Activated gamma-delta T cell treated with anti-CD3 and anti-CD28 coated beads, Interleukin-2, amount 50 U/mL, for 16 hours (primary cell): Measurements from ENCODE around the gene HNF4A.
A peak's percentile ranks its signal among the peaks of the same experiment; 100 is the strongest.
"Not testable (repeated sequence)": the region's sequence is repeated elsewhere in the genome, so short reads cannot be mapped to it uniquely, and the experiment has no call there.

Experiments
- DNase-seq: peaks from one replicate; pipeline ENCODE4 v3.0.0-alpha.2; 2020; ENCODE audit warnings: low read depth

Gene HNF4A

DNA sequence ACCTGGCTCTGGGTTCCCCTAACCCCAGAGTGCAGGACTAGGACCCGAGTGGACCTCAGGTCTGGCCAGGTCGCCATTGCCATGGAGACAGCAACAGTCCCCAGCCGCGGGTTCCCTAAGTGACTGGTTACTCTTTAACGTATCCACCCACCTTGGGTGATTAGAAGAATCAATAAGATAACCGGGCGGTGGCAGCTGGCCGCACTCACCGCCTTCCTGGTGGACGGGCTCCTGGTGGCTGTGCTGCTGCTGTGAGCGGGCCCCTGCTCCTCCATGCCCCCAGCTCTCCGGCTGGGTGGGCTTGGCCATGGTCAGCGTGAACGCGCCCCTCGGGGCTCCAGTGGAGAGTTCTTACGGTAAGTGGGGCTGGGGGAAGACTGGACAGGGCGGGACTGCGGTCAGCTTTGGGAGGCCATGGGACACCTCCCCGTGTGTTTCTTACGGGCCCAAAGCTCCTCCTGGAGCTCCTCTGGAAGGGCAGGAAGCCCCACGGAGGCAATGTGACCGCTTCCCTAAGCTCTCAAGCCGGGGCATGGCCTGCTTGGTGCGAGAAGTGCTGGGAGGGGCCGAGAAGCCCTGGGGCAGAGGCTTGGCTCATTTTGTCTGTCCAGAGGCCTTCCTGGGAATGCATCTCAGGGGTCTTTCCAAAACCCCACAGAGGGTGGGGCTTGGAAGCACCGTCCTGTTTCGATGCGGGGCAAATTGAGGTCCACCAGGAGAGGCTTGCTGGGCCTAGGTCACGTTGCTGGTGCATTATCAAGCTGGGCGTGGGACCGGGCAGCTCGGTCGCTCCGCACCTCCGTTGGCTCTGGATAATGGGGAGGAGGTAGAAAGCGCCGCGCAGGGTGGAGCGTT, at the start of gene HNF4A:
HNF4A (plus strand) TSS at position 202 of the 855 bp plus-strand sequence; CDS start at position 308, 106 bp downstream.
- no peak for DNase-seq

DNA sequence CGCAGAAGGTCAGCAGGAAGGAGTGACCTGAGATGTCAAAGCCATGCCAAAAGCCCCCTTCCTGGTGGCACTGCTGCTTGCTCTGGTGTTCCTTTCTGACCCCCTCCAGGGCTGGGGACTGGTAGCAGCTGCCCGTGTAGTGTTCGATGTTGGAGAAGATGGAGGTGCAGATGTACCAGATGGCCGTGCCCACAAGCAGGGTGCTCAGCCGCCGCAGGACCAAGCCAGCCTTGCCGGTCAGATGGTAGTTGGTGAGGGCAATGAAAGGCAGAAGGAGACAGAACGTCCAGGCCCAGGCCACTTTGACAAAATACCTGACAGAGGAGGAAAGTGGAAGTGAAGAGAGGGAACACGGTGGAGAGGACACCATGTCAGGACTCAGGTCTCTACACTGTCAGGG, 48.6 kb upstream of the HNF4A start:
- DNase-seq: no peak

DNA sequence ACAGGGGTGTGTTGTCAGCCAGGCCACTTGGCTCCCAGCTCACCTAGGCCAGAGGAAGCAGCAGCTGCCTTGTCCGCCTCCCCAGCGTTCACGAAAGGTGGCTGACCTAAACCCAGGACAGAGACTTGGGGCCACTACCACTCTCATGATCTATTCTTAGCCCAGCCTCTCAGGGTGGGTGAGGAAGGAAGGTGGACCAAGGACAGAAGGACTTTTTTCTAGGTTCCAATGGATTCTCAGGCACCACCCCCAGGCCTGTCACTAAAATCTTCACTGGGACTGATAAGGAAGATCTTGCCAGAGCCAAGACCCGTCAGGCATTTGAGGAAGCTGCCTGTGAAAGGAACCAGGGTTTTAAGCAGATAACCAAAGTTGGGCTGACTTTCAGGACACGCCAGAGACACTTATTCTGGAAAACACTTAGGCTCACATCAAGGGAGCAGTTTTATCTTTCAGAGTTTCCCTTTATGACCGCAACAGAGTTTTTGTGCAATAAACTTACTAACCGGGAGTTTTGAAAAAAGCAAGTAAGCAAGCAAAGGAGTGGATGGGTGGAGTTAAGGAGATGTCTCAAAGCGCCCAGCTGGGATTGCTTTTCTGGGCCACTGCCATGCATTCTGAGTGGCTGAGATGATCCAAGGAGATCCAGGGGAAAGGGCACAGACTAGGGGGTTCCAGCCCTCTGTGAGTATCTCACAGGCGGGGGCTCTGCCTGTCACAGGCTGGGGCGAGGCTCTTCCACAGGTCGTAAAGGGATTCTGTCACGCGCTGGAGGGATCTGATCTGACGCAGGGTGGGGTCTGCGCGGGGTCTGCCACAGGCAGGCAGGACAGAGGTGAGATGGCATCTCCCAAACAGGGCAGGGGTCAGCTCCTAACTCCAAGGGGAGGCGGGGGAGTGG, 45.5 kb upstream of the HNF4A start:
- no peak for DNase-seq

DNA sequence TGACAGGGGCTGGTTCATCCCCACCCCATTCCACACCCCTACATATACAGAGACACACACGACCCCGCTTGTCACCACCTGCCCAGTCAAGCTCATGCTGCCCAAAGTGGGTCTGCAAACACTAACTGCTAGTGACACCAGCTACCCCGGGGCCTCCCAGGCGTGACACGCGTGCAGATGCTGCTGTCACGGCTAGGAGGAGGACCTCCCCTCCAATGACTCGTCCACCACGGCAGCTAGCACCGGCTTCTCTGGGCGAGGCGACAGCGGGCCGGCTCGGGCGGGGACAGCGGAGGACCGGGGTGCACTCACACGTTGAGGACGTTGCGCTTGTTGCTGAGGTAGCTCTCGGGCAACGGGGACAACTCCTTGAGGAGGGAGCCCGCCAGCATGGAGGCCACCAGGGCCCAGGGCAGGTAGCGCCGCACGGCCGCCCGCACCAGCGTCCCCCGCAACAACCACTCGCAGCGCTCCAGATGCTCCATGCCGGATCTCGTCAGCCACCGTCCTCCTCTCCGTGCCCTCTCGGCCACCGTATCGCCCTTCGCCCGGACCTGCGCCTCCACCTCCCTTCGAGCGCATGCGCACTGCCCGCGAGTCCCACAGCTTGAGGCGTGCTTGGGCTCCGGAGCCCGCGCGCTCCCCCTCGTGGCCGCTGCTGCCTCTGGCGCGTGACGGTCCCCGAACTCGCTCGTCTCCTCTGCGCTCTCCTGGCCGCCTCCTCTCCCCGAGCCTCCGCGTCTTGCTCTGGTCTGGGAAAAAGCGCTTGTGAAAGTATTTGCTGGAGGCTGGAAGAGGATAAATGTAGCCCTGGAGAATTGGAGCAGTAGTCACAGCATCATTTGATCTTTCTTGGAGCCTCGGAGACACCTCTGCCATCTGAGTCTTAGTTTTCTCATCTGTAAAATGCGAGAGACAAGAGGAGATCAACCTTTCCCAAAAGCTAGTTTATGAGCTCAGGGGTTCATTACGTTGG, 44.5 kb upstream of the HNF4A start, which contains the start of gene FITM2:
FITM2 (minus strand) TSS at position 539 of the 976 bp plus-strand sequence; CDS start at position 485, 54 bp downstream.
- peak; percentile 97 for DNase-seq

DNA sequence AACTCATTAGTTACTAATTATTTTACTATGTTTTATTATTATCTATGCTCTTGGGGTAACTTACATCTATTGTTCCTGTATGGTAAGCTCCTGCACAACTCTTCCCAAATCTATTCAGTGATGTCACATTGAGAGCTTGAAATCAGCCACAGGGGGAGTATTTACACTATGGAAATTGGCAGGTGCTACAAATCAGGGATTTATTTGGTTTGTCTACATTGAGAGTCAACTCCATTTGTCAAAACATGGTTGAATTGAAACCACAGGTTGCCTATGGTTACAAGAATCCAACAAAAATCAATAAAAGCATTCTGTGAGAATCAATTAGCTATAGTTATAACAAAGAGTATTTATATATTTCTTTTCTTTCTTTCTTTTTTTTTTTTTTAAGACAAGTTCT, 40.6 kb upstream of the HNF4A start:
- DNase-seq: no peak

DNA sequence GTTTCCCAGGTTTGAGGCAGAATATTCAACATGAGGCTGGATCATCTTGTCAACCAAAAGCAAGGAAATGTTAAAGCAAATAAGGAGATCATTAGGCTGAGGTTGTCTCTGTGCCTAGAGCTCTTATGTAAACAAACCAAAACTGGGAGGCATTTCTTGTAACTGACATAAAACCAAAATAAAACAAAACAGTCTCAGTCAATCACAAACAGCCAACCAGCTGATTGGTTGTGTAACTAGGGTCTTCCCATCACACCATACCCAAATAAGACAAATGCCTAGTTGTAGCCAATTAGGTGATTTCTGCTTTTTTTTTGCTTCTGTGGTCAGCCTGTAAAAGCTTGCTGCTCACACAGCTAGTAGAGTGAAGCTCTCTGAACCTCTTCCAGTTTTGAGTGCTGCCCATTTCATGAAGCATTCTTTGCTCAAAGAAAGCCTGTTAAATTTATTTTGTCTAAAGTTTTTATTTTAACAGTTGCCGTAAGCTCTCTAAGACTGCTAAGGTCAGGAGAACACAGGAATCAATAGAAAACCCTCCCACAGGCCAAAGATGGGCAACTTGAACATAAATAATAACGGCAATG, 35.6 kb upstream of the HNF4A start:
- DNase-seq: no peak

DNA sequence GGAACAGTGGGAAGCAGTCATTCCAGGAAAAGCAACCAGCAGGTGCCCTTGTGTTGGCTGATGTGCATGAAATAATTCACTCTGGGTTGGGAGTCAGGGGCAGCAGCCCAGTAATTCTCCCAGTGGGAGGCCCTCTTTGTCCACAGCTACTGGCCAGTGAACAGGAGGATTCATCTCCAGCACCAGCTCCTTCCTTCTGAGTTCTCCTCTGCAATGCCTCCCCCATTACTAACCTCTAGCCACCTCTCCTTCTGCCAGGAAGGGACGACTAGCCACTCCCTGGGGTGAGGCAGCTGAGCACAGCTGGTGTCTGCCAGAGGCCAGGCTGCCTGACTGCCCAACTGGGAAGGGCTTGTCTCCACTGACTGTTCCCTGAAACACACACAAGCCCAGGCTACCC, 31.2 kb upstream of the HNF4A start:
- DNase-seq: no peak

DNA sequence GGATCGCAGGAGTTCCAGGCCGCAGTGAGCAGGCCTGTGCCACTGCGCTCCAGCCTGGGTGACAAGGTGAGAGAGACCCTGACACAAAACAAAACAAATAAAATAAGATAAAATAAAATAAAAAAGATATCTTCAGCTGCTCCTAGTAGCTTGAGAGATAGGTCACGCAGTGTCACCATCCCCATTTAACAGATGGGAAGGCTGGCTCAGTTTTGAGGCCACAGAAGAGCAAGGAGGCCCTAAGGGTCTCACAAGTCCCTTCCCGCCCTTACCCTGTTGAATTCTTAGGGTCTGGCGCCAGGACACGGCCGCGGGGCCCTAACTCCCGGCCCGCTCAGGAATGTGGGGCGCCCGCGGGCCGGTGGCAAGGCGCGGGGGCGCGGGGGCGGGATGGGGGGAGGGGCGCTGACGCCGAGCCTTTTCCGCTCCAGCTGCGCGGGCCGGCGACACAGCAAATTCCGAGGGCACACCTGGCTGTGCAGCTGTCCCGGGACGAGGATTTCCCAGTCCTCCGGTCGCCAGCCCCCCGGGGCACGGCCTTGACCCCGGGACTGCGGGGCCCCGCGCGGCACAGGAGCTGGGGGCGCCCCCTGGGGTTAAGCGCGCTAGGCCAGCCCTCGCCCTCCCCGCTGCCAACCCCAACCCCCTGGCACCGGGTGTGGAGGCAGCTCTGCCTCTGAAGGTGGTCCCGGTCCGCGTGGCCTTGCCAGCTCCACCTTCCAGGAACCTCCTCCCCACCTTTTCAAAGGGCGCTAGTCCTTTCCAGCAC, 28.9 kb upstream of the HNF4A start:
- DNase-seq: no peak

DNA sequence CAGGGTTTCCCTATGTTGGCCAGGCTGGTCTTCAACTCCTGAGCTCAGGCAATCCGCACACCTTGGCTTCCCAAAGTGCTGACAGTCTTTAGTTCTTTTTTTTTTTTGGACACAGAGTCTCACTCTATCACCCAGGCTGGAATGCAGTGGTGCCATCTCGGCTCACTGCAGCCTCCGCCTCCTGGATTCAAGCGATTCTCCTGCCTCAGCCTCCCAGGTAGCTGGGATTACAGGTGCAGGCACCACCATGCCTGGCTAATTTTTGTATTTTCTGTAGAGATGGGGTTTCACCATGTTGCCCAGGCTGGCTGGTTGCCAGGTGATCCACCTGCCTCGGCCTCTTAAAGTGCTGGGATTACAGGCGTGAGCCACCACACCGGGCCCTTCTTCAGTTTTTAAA, 27.8 kb upstream of the HNF4A start:
- not testable (repeated sequence) for DNase-seq

DNA sequence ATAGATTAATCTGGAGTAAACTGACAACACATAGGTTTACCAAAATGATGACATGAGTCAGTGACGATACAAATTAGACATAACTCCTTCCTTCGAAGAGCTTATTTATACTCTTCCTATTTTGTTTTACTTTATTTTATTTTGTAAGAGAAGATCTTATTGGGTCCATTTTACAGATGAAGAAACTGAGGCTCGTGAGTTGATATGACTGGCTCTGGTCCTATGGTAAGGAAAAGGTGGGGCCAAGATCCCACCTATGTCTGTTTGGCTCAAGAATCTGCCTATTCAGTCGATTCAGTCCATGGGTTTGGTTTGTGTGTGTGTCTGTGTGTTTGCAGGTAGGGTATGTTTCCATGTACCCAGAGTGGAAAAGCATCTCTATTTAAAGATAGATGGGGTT, 27.1 kb upstream of the HNF4A start:
- DNase-seq: no peak

DNA sequence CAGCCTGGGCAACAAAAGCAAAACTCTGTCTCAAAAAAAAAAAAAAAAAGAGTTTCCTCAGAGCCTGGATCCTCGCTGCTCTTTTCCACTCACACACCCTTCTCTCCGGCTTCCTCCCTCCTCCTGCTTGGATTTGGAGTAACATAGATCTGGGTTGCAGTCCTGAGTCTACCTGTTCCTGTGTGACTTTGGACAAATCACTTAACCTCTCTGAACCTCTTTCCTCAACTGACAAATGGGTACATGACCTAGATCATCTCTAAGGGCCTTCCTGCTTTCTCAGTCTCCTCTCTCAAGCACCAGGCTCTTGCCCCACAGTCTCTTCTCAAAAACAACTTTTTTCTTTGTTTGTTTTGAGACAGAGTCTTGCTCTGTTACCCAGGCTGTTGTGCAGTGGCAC, 24.3 kb upstream of the HNF4A start:
- DNase-seq: no peak

DNA sequence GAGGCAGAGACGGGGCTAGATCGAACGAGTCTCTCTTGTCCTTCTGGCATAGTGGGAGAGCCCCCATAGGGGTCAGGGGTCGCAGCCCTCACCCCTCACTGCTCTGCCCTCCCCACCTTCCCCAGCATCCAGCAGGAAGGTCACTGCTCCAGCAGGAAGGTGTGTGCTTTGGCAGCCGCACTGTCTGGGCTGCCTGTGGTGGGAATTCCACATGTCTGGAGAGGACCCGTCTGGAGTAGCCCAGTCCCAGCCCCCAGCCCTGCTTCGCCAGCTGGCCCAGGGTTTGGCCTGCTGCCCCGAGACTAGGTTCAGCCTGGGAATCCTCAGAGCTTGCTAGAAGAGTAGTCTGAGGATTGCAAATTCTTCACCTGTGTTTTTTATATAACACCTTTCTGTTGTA, 21.2 kb upstream of the HNF4A start:
- DNase-seq: no peak

DNA sequence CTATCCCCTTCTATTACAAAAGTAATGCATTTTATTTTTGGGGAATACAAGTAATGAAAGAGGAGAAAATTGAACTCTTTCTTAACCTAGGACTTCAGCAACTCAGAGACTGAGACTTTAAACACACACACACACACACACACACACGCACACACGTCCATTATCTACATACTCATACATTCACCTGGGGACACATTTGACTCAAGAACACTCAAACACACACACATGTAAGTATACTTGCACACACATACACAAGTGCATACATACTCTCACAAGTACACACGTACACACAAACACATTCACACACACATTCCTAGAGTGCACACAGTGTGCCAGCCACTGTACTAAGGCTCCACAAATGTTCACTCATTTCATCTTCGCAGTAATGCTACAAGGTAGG, 20.8 kb upstream of the HNF4A start:
- DNase-seq: no peak

DNA sequence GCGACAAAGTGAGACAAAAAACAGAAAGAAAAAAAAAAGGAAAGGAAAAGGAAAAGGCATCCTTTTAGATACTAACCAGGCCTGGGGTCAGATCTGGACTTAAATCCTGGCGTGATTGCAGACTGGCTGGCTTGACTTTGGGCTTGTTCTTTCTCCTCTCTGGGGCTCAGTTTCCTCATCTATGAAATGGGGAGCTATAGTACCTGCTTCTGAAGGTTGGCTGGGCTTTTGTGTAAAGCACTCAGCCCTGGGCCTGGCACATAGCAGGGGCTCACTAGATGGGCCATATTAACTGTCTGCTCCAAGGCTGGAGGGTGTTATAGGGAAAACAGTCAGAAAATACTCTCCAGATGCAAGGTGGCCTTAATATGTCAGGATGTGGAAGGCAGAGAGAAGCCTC, 19.8 kb upstream of the HNF4A start:
- no peak for DNase-seq

DNA sequence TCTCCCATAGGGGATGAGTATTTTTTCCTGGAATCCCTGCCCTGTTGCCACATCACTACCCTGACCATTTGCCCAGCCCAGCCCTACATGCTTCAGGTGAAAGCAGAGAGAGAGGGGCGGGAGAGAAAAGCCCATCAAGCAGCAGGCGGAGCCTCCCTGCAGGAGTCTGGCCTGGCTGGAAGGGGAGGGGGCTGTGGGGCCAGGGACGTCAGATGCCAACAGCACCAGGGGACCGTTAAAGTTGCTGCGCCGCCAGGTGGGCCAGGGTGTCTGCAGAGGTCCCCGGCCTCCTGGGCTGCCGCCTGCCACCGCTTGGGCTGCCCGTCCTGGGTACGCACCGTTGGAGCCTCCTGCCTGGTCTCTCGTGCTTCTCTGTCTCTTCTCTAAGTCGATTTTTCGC, 19.4 kb upstream of the HNF4A start:
- no peak for DNase-seq

DNA sequence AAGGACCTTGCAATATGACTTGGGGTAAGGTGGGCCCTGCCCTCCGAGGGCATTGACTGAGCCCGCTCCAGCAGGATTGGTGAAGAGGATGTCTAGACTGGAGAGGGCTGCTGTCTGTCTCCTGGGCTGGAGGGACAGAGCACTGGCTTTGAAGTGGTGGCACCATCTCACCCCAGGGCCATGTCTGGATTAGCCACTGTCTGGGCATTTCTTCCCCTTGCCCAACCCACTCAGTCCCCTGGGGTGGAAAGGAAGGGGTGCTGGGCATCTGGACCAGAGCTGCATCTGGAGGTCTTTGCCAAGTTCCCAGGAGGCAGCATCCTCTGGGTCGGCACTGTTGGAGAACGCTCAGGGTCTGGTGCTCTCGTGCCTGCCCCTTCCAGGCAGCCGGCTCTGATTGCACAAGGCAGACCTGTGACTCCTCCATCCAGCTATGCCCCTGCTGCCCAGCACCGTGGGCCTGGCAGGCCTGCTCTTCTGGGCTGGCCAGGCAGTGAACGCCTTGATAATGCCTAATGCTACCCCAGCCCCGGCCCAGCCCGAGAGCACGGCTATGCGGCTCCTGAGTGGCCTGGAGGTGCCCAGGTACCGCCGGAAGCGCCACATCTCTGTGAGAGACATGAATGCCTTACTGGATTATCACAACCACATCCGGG, 18.6 kb upstream of the HNF4A start, which contains the start of gene R3HDML:
R3HDML (plus strand) TSS at position 319 of the 656 bp plus-strand sequence; CDS start at position 434, 115 bp downstream.
- no peak for DNase-seq

DNA sequence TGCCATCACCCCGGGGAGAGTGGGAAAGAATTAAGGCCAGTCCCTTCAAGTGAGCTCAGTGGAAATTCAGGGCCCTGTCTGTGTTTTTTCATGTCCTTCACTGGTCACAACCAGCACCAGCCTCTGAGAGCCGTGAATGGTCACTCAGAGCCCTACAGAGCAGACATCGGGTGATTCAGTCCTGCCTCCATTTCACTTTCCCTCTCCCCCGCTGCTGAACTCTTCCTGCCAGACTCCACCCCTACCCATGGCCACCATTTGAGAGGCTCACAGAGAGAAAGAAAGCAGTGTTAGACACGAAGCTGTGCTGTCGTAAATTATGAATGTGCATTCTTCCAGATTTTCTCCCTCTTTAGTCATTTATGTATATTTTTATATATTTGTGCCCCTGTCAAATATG, 13.3 kb upstream of the HNF4A start:
- DNase-seq: no peak

DNA sequence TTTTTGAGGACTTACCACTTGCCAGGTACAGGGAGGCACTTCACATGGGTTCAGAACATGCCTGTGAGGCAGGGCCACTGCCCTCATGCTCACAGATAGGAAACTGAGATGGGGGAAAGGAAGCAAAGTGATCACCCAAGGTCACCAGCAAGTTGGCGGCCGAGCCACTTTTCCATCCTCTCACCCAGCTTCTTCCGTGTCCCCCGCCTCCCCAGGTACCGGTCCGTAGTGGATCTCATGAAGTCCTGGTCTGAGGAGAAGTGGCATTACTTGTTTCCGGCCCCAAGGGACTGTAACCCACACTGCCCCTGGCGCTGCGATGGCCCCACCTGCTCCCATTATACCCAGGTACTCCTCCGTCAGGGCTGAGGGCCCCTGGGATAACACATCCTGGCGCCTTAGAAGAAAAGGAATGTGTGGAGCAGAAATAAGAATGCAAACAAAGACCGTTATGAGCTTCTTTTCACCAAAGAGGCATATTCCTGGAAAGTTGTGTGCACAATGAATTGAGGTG, 12.3 kb upstream of the HNF4A start:
- no peak for DNase-seq

DNA sequence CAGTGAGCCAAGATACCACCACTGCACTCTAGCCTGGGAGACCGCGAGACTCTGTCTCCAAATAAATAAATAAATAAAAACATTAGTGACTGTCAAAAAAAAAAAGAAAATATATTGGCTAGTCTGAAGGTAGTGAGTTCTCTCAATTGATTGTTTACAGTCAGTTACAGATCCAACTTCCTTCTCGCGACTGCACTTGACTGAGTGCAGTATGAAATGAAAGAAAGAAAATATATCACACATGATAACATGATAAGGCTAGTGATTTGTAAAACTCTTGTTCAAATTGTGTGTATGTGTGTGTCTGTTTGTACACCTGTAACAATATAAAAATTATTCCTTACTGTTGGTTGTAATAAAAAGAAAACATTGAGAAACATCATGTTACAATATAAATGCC, 10.8 kb upstream of the HNF4A start:
- no peak for DNase-seq

DNA sequence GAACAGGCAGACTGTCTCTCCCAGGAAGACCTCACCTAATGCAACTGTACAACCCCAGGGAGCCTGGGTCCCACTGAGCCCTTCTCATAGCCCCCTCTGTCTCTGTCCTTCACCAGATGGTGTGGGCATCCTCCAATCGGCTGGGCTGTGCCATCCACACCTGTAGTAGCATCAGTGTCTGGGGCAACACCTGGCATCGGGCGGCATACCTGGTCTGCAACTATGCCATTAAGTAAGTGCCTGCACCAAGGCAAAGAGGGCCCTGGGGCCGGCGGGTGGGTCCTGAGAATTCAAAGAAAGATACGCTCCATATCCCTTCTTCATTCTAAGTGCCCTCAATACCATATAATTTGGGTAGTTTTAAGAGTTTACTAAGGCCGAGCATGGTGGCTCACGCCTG, 10.4 kb upstream of the HNF4A start:
- DNase-seq: no peak
